ENCODE data around the gene EMC10. TPM values are rescaled to one million over a fixed set of nuclear protein-coding genes. Genes with fewer than 3 reads are reported as not detected.
A peak's percentile ranks its signal among the peaks of the same experiment; 100 is the strongest.

The EMC10 gene
- total RNA-seq, 1 donor from 2014 or later, result 123 TPM

GRCh38 chr19:50444059-50444458, 32.2 kb upstream of the EMC10 start:
- no peak overlapping the region for H3K4me3 ChIP-seq (ENCODE audit: low read depth, low read length)
- TF ChIP-seq, protein P1, sequence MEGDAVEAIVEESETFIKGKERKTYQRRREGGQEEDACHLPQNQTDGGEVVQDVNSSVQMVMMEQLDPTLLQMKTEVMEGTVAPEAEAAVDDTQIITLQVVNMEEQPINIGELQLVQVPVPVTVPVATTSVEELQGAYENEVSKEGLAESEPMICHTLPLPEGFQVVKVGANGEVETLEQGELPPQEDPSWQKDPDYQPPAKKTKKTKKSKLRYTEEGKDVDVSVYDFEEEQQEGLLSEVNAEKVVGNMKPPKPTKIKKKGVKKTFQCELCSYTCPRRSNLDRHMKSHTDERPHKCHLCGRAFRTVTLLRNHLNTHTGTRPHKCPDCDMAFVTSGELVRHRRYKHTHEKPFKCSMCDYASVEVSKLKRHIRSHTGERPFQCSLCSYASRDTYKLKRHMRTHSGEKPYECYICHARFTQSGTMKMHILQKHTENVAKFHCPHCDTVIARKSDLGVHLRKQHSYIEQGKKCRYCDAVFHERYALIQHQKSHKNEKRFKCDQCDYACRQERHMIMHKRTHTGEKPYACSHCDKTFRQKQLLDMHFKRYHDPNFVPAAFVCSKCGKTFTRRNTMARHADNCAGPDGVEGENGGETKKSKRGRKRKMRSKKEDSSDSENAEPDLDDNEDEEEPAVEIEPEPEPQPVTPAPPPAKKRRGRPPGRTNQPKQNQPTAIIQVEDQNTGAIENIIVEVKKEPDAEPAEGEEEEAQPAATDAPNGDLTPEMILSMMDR (conservative IDR thresholded peaks at IDR 0.05; ENCODE audit: low read depth, low read length), result no peak
- no peak for DNase-seq (ENCODE audit: low read depth)

DNA sequence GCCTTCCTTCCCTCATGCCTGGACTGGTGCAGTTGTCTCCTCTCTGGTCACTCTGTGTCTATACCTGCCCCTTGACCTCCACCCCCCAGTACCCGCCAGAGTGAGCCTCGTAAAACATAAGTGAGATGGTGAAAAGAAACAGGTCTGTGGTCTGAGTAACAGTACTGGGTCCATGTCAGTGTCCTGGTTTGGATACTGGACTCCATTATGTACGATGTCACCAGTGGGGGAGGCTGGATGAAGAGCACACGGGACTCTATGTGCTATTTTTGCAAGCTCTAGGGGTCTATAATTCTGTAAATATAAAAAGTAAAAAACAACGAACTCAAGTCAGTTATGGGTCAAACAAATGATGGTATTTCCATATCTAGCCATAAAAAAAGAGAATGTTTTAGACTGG, 29.3 kb upstream of the EMC10 start:
- no peak overlapping the region for H3K4me3 ChIP-seq (ENCODE audit: low read depth, low read length)
- DNase-seq (ENCODE audit: low read depth), result no peak
- TF ChIP-seq, protein P1 (conservative IDR thresholded peaks at IDR 0.05; ENCODE audit: low read depth, low read length), result no peak

DNA sequence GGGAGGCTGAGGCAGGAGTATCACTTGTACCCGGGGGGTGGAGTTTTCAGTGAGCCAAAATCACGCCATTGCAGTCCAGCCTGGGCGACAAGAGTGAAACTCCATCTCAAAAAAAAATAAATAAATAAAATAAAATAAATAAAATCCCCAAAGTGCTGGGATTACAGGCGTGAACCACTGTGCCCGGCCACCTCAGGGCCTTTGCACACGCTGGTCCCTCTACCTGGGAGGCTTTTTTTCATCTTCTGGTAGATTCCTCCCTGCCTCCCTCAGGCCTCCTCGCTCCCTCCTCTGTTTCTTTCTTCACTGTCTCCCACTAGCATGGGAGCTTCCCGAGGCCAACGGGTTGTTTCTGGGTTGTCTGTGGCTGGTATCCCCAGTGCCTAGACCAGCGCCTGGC, 28.6 kb upstream of the EMC10 start:
- H3K4me3 ChIP-seq (ENCODE audit: low read depth, low read length), result no peak overlapping the region
- no peak for DNase-seq (ENCODE audit: low read depth)
- TF ChIP-seq, protein P1 (conservative IDR thresholded peaks at IDR 0.05; ENCODE audit: low read depth, low read length), result no peak

DNA sequence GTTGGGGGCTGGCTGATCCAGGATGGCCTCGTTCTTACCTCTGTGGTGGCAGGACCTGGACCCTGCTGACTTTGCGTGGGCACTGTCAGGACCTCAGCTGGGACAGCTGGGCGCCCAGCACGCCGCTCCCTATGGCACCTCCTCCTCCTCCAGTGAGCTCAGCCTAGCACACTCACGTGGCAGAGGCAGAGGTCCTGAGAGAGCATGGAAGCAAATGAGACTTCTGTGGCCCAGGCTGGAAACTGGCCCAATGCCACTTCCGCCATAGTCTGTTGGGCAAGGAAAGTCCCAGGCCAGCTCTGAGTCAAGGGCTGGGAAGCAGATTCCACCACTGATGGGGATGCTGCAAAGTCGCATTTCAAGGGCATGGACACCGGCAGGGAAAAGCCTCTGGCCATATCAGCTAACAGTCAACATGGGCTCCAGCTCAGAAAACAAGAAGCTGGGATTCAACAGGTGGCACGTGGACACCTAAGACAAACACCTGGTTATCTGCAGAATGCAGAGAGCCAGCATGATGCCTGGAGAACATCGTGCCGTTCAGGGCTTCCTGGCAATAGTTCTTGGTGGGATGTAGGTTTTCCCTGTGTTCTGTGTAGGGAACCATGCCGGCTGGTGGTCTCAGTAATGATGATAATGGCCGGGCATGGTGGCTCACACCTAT, 26.9 kb upstream of the EMC10 start:
- H3K4me3 ChIP-seq (ENCODE audit: low read depth, low read length), result no peak overlapping the region
- peak; percentile 31 for DNase-seq (ENCODE audit: low read depth)
- TF ChIP-seq, protein P1 (conservative IDR thresholded peaks at IDR 0.05; ENCODE audit: low read depth, low read length), result no peak

DNA sequence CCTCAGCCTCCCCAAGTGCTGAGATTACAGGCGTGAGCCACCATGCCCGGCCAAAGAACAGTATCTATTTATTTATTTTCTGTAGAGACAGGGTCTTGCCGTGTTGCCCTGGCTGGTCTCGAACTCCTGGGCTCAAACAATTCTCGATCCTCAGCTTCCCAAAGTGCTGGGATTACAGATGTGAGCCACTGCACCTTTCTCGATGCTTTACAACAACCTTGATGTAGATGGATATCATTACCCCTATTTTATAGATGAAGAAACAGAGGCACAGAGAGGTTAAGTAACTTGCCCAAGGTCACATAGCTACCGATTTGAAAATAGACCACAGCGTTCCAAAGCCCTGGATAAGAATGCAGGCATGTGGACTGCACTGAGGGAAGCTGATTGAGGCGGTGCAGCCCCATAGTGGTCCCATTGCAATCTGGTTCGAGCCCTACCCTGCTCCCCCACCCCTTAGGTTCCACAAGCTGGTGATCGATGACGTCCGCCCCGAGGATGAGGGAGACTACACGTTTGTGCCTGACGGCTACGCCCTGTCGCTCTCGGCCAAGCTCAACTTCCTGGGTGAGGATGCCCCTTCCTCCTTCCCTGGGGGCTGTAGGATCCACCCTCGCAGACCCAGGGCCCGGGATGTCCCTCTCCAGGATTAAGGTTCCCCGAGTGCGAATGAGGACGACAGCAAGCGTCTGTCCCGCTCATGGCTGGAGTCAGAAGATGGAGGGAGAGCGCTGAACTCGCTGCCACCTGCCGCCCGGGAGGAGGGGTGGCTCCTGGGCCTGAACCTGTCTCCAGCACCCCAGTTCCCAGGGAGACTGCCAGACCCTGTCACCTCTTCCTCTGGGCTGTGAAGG, 25.7 kb upstream of the EMC10 start:
- DNase-seq (ENCODE audit: low read depth), result no peak
- TF ChIP-seq, protein P1 (conservative IDR thresholded peaks at IDR 0.05; ENCODE audit: low read depth, low read length), result no peak
- H3K4me3 ChIP-seq (ENCODE audit: low read depth, low read length), result no peak overlapping the region

DNA sequence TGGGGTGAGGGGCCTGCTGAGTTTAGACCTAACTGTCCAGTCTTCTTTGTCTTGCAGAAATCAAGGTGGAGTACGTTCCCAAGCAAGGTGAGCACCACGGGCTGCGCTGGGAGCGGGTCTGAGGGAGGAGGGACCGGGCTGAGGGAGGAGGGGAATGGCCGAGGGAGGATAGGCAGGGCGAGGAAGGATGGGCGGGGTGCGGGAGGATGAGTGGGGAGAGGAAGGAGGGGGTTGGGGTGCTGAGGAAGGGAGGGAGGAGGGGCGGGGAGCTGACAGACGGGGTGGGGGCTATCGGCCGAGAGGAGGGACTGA, 25.1 kb upstream of the EMC10 start:
- no peak for DNase-seq (ENCODE audit: low read depth)
- no peak overlapping the region for H3K4me3 ChIP-seq (ENCODE audit: low read depth, low read length)
- TF ChIP-seq, protein P1 (conservative IDR thresholded peaks at IDR 0.05; ENCODE audit: low read depth, low read length), result no peak
